ENCODE results near the gene ADARB2.

- TF ChIP-seq POLR2A (IDR thresholded peaks at IDR 0.05), result no peak
- TF ChIP-seq CTCF (IDR thresholded peaks at IDR 0.05), result no peak
- no peak for TF ChIP-seq EP300 (IDR thresholded peaks at IDR 0.05)
Measured at GRCh38 chr10:1591742-1592141, 145.6 kb downstream of the ADARB2 start.
